SK-N-SH (cell line): ENCODE measurements around the gene RRM2. TPM values are rescaled to one million over a fixed set of nuclear protein-coding genes. Genes with fewer than 3 reads are reported as not detected.

Source experiments
- CTCF ChIA-PET: fragments of 300-600, 350-600 bp; formaldehyde crosslinking; extraction: SDS; loops from one replicate; lab custom pipeline; 2021; lab: Yijun Ruan, JAX
- POLR2A ChIA-PET: fragments of 350-600 bp; sonication (Branson Sonifier 250); formaldehyde crosslinking; extraction: SDS; loops from one replicate; lab custom pipeline; 2020; ENCODE audit warnings: antibody characterized with exemption, inconsistent platforms; lab: Yijun Ruan, JAX
- DNase-seq: peaks from one replicate; pipeline ENCODE4 v3.0.0; 2012
- H2AFZ ChIP-seq: fragments of 200-600 bp; sonication (generic); 2 replicates; pipeline ENCODE4 v1.8.1; 2016; ENCODE audit warnings: antibody characterized with exemption, mild to moderate bottlenecking, low read depth
- H3F3A ChIP-seq: fragments of 200-600 bp; sonication (generic); replicated peaks from 2 replicates; pipeline ENCODE3; 2016; ENCODE audit warnings: antibody characterized with exemption, mild to moderate bottlenecking; ENCODE audit not compliant: insufficient read depth
- H3K27ac ChIP-seq, 2 experiments: fragments of 200-500 bp in 1 of 2; fragments of 200-600 bp in 1 of 2; sonication (Bioruptor generic) in 1 of 2; sonication (generic), shearing (Covaris generic) in 1 of 2; 2 replicates each; pipeline versions ENCODE4 v1.5.1 to v1.6.1; 2014 to 2016; ENCODE audit warnings: low read depth in 2 of 2, inconsistent platforms in 1 of 2, low read length in 1 of 2, mild to moderate bottlenecking in 1 of 2, mixed read lengths in 1 of 2
- H3K27me3 ChIP-seq: fragments of 200-600 bp; sonication (generic), shearing (Covaris generic); 2 replicates; pipeline ENCODE4 v1.6.1; 2016; ENCODE audit warnings: mixed run types; ENCODE audit not compliant: insufficient read depth
- H3K36me3 ChIP-seq, 2 experiments: fragments of 200-500 bp in 1 of 2; fragments of 200-600 bp in 1 of 2; sonication (Bioruptor generic) in 1 of 2; sonication (generic) in 1 of 2; replicated peaks in 1 of 2; 2 replicates each; pipeline versions ENCODE3 to v1.5.1; 2014 to 2016; ENCODE audit warnings: low read length in 1 of 2, mild to moderate bottlenecking in 1 of 2; ENCODE audit not compliant: insufficient read depth in 2 of 2, control insufficient read depth in 1 of 2
- H3K4me1 ChIP-seq, 2 experiments: fragments of 200-500 bp in 1 of 2; fragments of 200-600 bp in 1 of 2; sonication (Bioruptor generic) in 1 of 2; sonication (generic), shearing (Covaris generic) in 1 of 2; 2 replicates each; pipeline versions ENCODE4 v1.5.1 to v1.6.1; 2014 to 2016; ENCODE audit warnings: low read depth in 1 of 2, low read length in 1 of 2, mixed run types in 1 of 2; ENCODE audit not compliant: insufficient read depth in 2 of 2, control insufficient read depth in 1 of 2
- H3K4me2 ChIP-seq: fragments of 200-600 bp; sonication (generic), shearing (Covaris generic); 2 replicates; pipeline ENCODE4 v1.6.1; 2017; ENCODE audit warnings: mixed run types
- H3K4me3 ChIP-seq, 2 experiments: fragments of 200-500 bp in 1 of 2; fragments of 200-600 bp in 1 of 2; sonication (Bioruptor generic) in 1 of 2; sonication (generic), shearing (Covaris generic) in 1 of 2; 2 replicates each; pipeline versions ENCODE4 v1.5.1 to v1.8.1; 2014 to 2016; ENCODE audit warnings: low read depth in 2 of 2, inconsistent platforms in 1 of 2, low read length in 1 of 2, mild to moderate bottlenecking in 1 of 2, mixed read lengths in 1 of 2, moderate library complexity in 1 of 2
- H3K79me2 ChIP-seq: fragments of 200-600 bp; sonication (generic); 2 replicates; pipeline ENCODE4 v1.8.1; 2017; ENCODE audit warnings: mild to moderate bottlenecking; ENCODE audit not compliant: insufficient read depth
- H3K9ac ChIP-seq: fragments of 200-600 bp; sonication (generic); 2 replicates; pipeline ENCODE4 v1.6.1; 2017; ENCODE audit warnings: mixed run types
- H3K9me2 ChIP-seq: fragments of 200-600 bp; sonication (generic); 2 replicates; pipeline ENCODE4 v1.6.1; 2017; ENCODE audit warnings: mixed run types
- H3K9me3 ChIP-seq: fragments of 200-600 bp; sonication (generic); 2 replicates; pipeline ENCODE4 v1.6.1; 2017; ENCODE audit warnings: mixed run types, mild to moderate bottlenecking, moderate library complexity
- H4K20me1 ChIP-seq: fragments of 200-600 bp; sonication (generic); 2 replicates; pipeline ENCODE4 v1.6.1; 2017; ENCODE audit warnings: mild to moderate bottlenecking, mixed run types; ENCODE audit not compliant: insufficient read depth
- CTCF ChIP-seq: fragments of 200-600 bp; sonication (generic); IDR thresholded peaks from 2 replicates; pipeline ENCODE4 v1.6.1; 2017; ENCODE audit warnings: antibody characterized with exemption, mild to moderate bottlenecking, moderate library complexity
- FOSL2 ChIP-seq: IDR thresholded peaks from 2 replicates; pipeline ENCODE4 v1.4.0; 2012; ENCODE audit warnings: low read depth, mild to moderate bottlenecking, moderate library complexity, borderline replicate concordance
- FOXJ3 ChIP-seq: sonication (generic); formaldehyde crosslinking; IDR thresholded peaks from 2 replicates; pipeline ENCODE4 v1.5.1; 2020; ENCODE audit warnings: mild to moderate bottlenecking, missing genetic modification reagents
- FOXM1 ChIP-seq: IDR thresholded peaks from 2 replicates; pipeline ENCODE4 v1.4.0; 2012; ENCODE audit warnings: low read depth, mild to moderate bottlenecking
- JUND ChIP-seq: IDR thresholded peaks from 2 replicates; pipeline ENCODE4 v1.4.0; 2012
- MEF2A ChIP-seq: IDR thresholded peaks from 2 replicates; pipeline ENCODE4 v1.4.0; 2012; ENCODE audit warnings: low read depth, borderline replicate concordance
- NFIC ChIP-seq: IDR thresholded peaks from 2 replicates; pipeline ENCODE4 v1.4.0; 2012; ENCODE audit warnings: borderline replicate concordance
- NRF1 ChIP-seq: IDR thresholded peaks from 2 replicates; pipeline ENCODE4 v1.6.1; 2012; ENCODE audit warnings: low read depth, mild to moderate bottlenecking, low read length
- PBX3 ChIP-seq: IDR thresholded peaks from 2 replicates; pipeline ENCODE4; 2012
- RXRA ChIP-seq: IDR thresholded peaks from 2 replicates; pipeline ENCODE4 v1.4.0; 2012; ENCODE audit warnings: low read depth, mild to moderate bottlenecking, borderline replicate concordance
- SIN3A ChIP-seq: IDR thresholded peaks from 2 replicates; pipeline ENCODE4 v1.6.1; 2012; ENCODE audit warnings: low read depth, mild to moderate bottlenecking, low read length, moderate library complexity, borderline replicate concordance
- SMC3 ChIP-seq: IDR thresholded peaks from 2 replicates; pipeline ENCODE4 v1.6.1; 2012; ENCODE audit warnings: low read depth, low read length, improper control_type of control experiment
- TCF12 ChIP-seq: IDR thresholded peaks from 2 replicates; pipeline ENCODE4 v1.4.0; 2012
- TEAD4 ChIP-seq: IDR thresholded peaks from 2 replicates; pipeline ENCODE4 v1.4.0; 2012; ENCODE audit warnings: mild to moderate bottlenecking, borderline replicate concordance; ENCODE audit not compliant: insufficient read depth
- USF2 ChIP-seq: fragments of 150-350 bp; IDR thresholded peaks from 2 replicates; pipeline ENCODE4 v1.6.1; 2017; ENCODE audit warnings: antibody characterized with exemption, low read length, low read depth, borderline replicate concordance
- WGBS: methylation state at CpG from one replicate; pipeline ENCODE4 v1.1.6; 2017; ENCODE audit warnings: low lambda C conversion rate; 5-methylcytosine and 5-hydroxymethylcytosine counted together
- polyA plus RNA-seq, 3 experiments: library from polyadenylated mRNA; depleted of rRNA; stranded (reverse); fragments of >200 nt; gene quantifications; 2 replicates each; pipeline ENCODE4 v1.2.3, GENCODE V29; 2012

The RRM2 gene
- polyA plus RNA-seq, 1 of the 3 experiments (the other 2 are of a cell fraction): 38.9 TPM

GRCh38 chr2:10119027-10119325, 3.6 kb upstream of the RRM2 start:
- CTCF ChIA-PET: interaction anchor here (1.2 to 13.2 kb wide), 3 partner anchors 22 to 316 kb away, joined by 9 to 144 read pairs (median 18); no protein-coding TSS in a partner anchor

More at GRCh38 chr2:10119027-10119325, 3.6 kb upstream of the RRM2 start:
- Histone ChIP-seq H3K4me3 (no peak overlapping the region), H4K20me1 (no peaks in the 10 kb centered on the region), H3K9me2 (no peaks in the 10 kb centered on the region), H3K9ac (no peak overlapping the region), H3K27ac (no peak overlapping the region; a peak in 1 of 4 replicates), H3K36me3 (no peaks in the 10 kb centered on the region), H3K79me2 (peaks cover 41% of the 10 kb centered on the region), H3K27me3 (no peaks in the 10 kb centered on the region), H3K4me1 (peaks cover 0 to 21% of the 10 kb centered on the region in 2 experiments; a peak in 2 of 4 replicates), H3F3A (peaks cover 28% of the 10 kb centered on the region), H2AFZ (no peak overlapping the region), H3K9me3 (no peaks in the 10 kb centered on the region), H3K4me2 (no peak overlapping the region)
- WGBS: 92% methylated on average over 3 of the region's 3 CpGs
- DNase-seq: no peak
- TF ChIP-seq NFIC (no peak), SIN3A (no peak), MEF2A (no peak), SMC3 (no peak), FOXJ3 (CRISPR knock-in tag) (no peak), FOSL2 (no peak), USF2 (no peak), PBX3 (no peak), CTCF (no peak), TEAD4 (no peak), FOXM1 (no peak), TCF12 (no peak), RXRA (no peak), NRF1 (no peak), JUND (no peak)
- POLR2A ChIA-PET: interaction anchor here (1.2 kb wide), 1 partner anchor 47 kb away, joined by 3 read pairs; no protein-coding TSS in a partner anchor
